Ascending aorta (tissue), 2 donors: ENCODE data around the gene PITPNB. TPM values are rescaled to one million over a fixed set of nuclear protein-coding genes. Genes with fewer than 3 reads are reported as not detected.

ENCODE experiments used
- DNase-seq, 2 donors: peaks; one replicate each; pipeline ENCODE4 v3.0.0-alpha.2; 2019; ENCODE audit warnings: low spot score in 2 of 2
- H3K27ac ChIP-seq, 2 donors: fragments of 200-600 bp; sonication (generic); one replicate each; pipeline ENCODE4 v1.5.1; 2016 to 2017; ENCODE audit warnings: mild to moderate bottlenecking in 1 of 2
- H3K27me3 ChIP-seq: fragments of 200-600 bp; sonication (generic); one replicate; pipeline ENCODE4 v1.5.1; 2017
- H3K36me3 ChIP-seq, 2 donors: fragments of 200-600 bp; sonication (generic); one replicate each; pipeline ENCODE4 v1.5.1; 2016
- H3K4me1 ChIP-seq, 2 donors: fragments of 200-600 bp; sonication (generic); one replicate each; pipeline ENCODE4 v1.5.1; 2016 to 2017; ENCODE audit warnings: mild to moderate bottlenecking in 1 of 2
- H3K4me3 ChIP-seq, 2 donors: fragments of 200-600 bp; sonication (generic); one replicate each; pipeline ENCODE4 v1.5.1; 2016 to 2017; ENCODE audit warnings: mild to moderate bottlenecking in 1 of 2
- H3K9me3 ChIP-seq, 2 donors: fragments of 200-600 bp; sonication (generic); one replicate each; pipeline ENCODE4 v1.5.1; 2016
- CTCF ChIP-seq, 3 experiments: fragments of 200-600 bp in 2 of 3; fragments of 450-650 bp in 1 of 3; sonication (generic) in 2 of 3; IDR thresholded peaks; one replicate each; pipeline ENCODE4 v1.5.1; 2016 to 2019; ENCODE audit warnings: antibody characterized with exemption in 3 of 3, mild to moderate bottlenecking in 1 of 3, moderate library complexity in 1 of 3
- intact Hi-C: fragments of 100-400 bp; cut with DNase I; formaldehyde crosslinking; loops from one replicate; pipeline ENCODE4 v1.15.1; 2023
- total RNA-seq: library from RNA; depleted of rRNA; stranded (reverse); fragments of >200 nt; gene quantifications from one replicate; pipeline ENCODE4 v1.1.0, GENCODE V29; 2016

PITPNB gene
- total RNA-seq, 1 donor from 2014 or later, result 42.1 TPM

- peak overlapping the region; percentile 84 to 86 for H3K27ac ChIP-seq
- H3K36me3 ChIP-seq, result no peaks in the 10 kb centered on the region
- H3K27me3 ChIP-seq, result no peaks in the 10 kb centered on the region
- H3K4me1 ChIP-seq, result peaks cover 19 to 31% of the 10 kb centered on the region in 2 donors
- H3K9me3 ChIP-seq, result no peaks in the 10 kb centered on the region
- no peak for DNase-seq
- TF ChIP-seq CTCF (IDR thresholded peaks at IDR 0.05), result no peak
- intact Hi-C loops, result loop anchor here (5.0 kb wide), 1 partner anchor 56 kb away; no protein-coding TSS in a partner anchor
- H3K4me3 ChIP-seq, result no peak overlapping the region
Observed at GRCh38 chr22:27811778-27812177, 107.3 kb downstream of the PITPNB start.

GRCh38 chr22:27810609-27811151 lies 108.4 kb downstream of the PITPNB start:
- H3K4me1 ChIP-seq, result peaks cover 19 to 31% of the 10 kb centered on the region in 2 donors
- intact Hi-C loops, result loop anchor here (5.0 kb wide), 1 partner anchor 57 kb away; no protein-coding TSS in a partner anchor
- peak overlapping the region; percentile 84 to 86 for H3K27ac ChIP-seq
- TF ChIP-seq CTCF (IDR thresholded peaks at IDR 0.05), result no peak
- peak; percentile 73 to 96 for DNase-seq
- H3K9me3 ChIP-seq, result no peaks in the 10 kb centered on the region
- H3K27me3 ChIP-seq, result no peaks in the 10 kb centered on the region
- H3K4me3 ChIP-seq, result peak overlapping the region in 1 of 2 donors; percentile 40
- H3K36me3 ChIP-seq, result no peaks in the 10 kb centered on the region

GRCh38 chr22:27809700-27810608 lies 109.1 kb downstream of the PITPNB start:
- peak overlapping the region; percentile 84 to 86 for H3K27ac ChIP-seq
- H3K4me1 ChIP-seq, result peaks cover 19 to 31% of the 10 kb centered on the region in 2 donors
- H3K36me3 ChIP-seq, result no peaks in the 10 kb centered on the region
- no peak for DNase-seq
- intact Hi-C loops, result loop anchor here (5.0 to 10.0 kb wide), 4 partner anchors 57 to 915 kb away; no protein-coding TSS in a partner anchor
- TF ChIP-seq CTCF (IDR thresholded peaks at IDR 0.05), result no peak
- H3K9me3 ChIP-seq, result no peaks in the 10 kb centered on the region
- H3K27me3 ChIP-seq, result no peaks in the 10 kb centered on the region
- peak overlapping the region in 1 of 2 donors; percentile 40 for H3K4me3 ChIP-seq

- no peak for TF ChIP-seq CTCF (IDR thresholded peaks at IDR 0.05)
- intact Hi-C loops, result loop anchor here (5.0 to 10.0 kb wide), 3 partner anchors 297 to 914 kb away; no protein-coding TSS in a partner anchor
- Histone ChIP-seq H3K36me3 (no peaks in the 10 kb centered on the region), H3K27me3 (no peaks in the 10 kb centered on the region), H3K9me3 (no peaks in the 10 kb centered on the region), H3K4me3 (no peak overlapping the region), H3K27ac (peak overlapping the region; percentile 84 to 86), H3K4me1 (peaks cover 19 to 35% of the 10 kb centered on the region in 2 donors)
- DNase-seq, result no peak
Observed at GRCh38 chr22:27809226-27809603, 109.8 kb downstream of the PITPNB start.

- H3K9me3 ChIP-seq, result no peaks in the 10 kb centered on the region
- no peak overlapping the region for H3K4me3 ChIP-seq
- intact Hi-C loops, result loop anchor here (5.0 to 10.0 kb wide), 3 partner anchors 296 to 914 kb away; no protein-coding TSS in a partner anchor
- no peak for DNase-seq
- peaks cover 19 to 38% of the 10 kb centered on the region in 2 donors for H3K4me1 ChIP-seq
- H3K36me3 ChIP-seq, result no peaks in the 10 kb centered on the region
- TF ChIP-seq CTCF (IDR thresholded peaks at IDR 0.05), result no peak
- peak overlapping the region; percentile 84 to 86 for H3K27ac ChIP-seq
- no peaks in the 10 kb centered on the region for H3K27me3 ChIP-seq
Observed at GRCh38 chr22:27808451-27809225, 110.4 kb downstream of the PITPNB start.
